ENCODE results near the gene RNMT. TPM values are rescaled to one million over a fixed set of nuclear protein-coding genes. Genes with fewer than 3 reads are reported as not detected.

RNMT gene
- total RNA-seq, 1 experiment from 2014 or later, result 48.8 TPM

- POLR2A ChIA-PET (ENCODE audit: unreplicated experiment), result interaction anchor here (0.7 kb wide), 1 partner anchor 730 kb away, joined by 3 read pairs; the partner anchor contains the start of gene CEP192
- intact Hi-C loops (cut with micrococcal nuclease; ENCODE audit: unreplicated experiment), result no loop called here
- Histone ChIP-seq H3K27ac (no peak overlapping the region), H3K27me3 (ENCODE audit: insufficient read depth, low read depth) (no peaks in the 10 kb centered on the region), H3K79me2 (ENCODE audit: low read depth) (peaks cover 100% of the 10 kb centered on the region), H3K9me3 (ENCODE audit: insufficient read depth, low read depth) (no peaks in the 10 kb centered on the region), H3K4me2 (no peak overlapping the region), H2AFZ (no peak overlapping the region), H3K4me1 (replicated peaks; ENCODE audit: insufficient read depth) (peaks cover 14% of the 10 kb centered on the region), H3K9me2 (ENCODE audit: insufficient read depth) (no peaks in the 10 kb centered on the region), H4K20me1 (ENCODE audit: insufficient read depth) (no peaks in the 10 kb centered on the region; the same call in 1 of the 2 replicates), H3F3A (ENCODE audit: insufficient read depth, low read depth) (no peaks in the 10 kb centered on the region), H3K4me3 (no peak overlapping the region), H3K36me3 (ENCODE audit: low read depth) (peaks cover 9% of the 10 kb centered on the region; the same call in 1 of the 2 replicates)
- DNase-seq, result no peak
- CTCF ChIA-PET, result interaction anchor here (0.7 kb wide), 1 partner anchor 42 kb away, joined by 4 read pairs; no protein-coding TSS in a partner anchor
- TF ChIP-seq EZH2 (IDR thresholded peaks at IDR 0.05; ENCODE audit: low read depth), result no peak
- BruUV-seq (replicated peaks), result no TSS peak
These were observed 5.6 kb upstream of the RNMT start for GRCh38 chr18:13720847-13721246.

- Histone ChIP-seq H3K27me3 (ENCODE audit: insufficient read depth, low read depth) (no peaks in the 10 kb centered on the region), H3K4me2 (peak overlapping the region; percentile 85), H3K36me3 (ENCODE audit: low read depth) (0 out of 2 replicates have a peak, but pooled peaks cover 8% of the 10 kb centered on the region), H3K27ac (peak overlapping the region; percentile 82), H3K79me2 (ENCODE audit: low read depth) (peaks cover 97% of the 10 kb centered on the region), H3F3A (ENCODE audit: insufficient read depth, low read depth) (no peaks in the 10 kb centered on the region), H3K9me3 (ENCODE audit: insufficient read depth, low read depth) (no peaks in the 10 kb centered on the region), H3K4me1 (replicated peaks; ENCODE audit: insufficient read depth) (peaks cover 19% of the 10 kb centered on the region), H2AFZ (peak overlapping the region; percentile 92), H3K4me3 (peak overlapping the region; percentile 97), H3K9me2 (ENCODE audit: insufficient read depth) (no peaks in the 10 kb centered on the region), H4K20me1 (ENCODE audit: insufficient read depth) (peaks cover 9% of the 10 kb centered on the region)
- BruUV-seq (replicated peaks), result TSS peak; percentile 44
- intact Hi-C loops (cut with micrococcal nuclease; ENCODE audit: unreplicated experiment), result loop anchor here (1.0 to 5.0 kb wide), 3 partner anchors 15 to 75 kb away; no protein-coding TSS in a partner anchor
- POLR2A ChIA-PET (ENCODE audit: unreplicated experiment), result interaction anchor here (0.6 to 0.7 kb wide), 4 partner anchors 87 to 821 kb away, joined by 3 to 13 read pairs (median 5); no protein-coding TSS in a partner anchor
- peak; percentile 3 to 33 for DNase-seq
- CTCF ChIA-PET, result interaction anchor here (0.6 to 1.6 kb wide), 3 partner anchors 72 to 746 kb away, joined by 3 to 8 read pairs (median 6); no protein-coding TSS in a partner anchor
- TF ChIP-seq CTCF (conservative IDR thresholded peaks at IDR 0.05) (no peak), EZH2 (IDR thresholded peaks at IDR 0.05; ENCODE audit: low read depth) (no peak)
These were observed 774 bp upstream of the RNMT start for GRCh38 chr18:13725566-13726231.

DNA sequence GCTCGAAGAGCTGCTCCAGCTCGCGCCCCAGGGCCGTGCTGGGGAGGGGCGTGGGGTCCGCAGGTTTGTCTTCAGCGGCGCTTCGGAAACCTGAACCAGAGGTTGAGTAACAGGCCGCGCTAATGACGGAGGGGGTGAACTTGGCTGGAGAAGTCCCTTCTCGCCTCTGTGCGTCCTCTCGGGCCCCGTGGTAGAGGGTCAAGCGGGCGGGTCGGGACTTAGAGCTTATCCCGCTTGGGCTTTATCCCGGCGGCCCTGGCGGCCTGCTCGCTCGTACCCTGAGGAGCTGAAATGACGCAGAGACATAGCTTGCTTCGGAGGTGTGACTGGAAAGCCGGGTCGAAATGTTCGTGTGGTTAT is 479 bp downstream of the RNMT start:
- Histone ChIP-seq H3K9me2 (ENCODE audit: insufficient read depth) (no peaks in the 10 kb centered on the region), H3K79me2 (ENCODE audit: low read depth) (peaks cover 95% of the 10 kb centered on the region), H3K4me1 (replicated peaks; ENCODE audit: insufficient read depth) (peaks cover 19% of the 10 kb centered on the region), H2AFZ (peak overlapping the region; percentile 92), H3K4me3 (peak overlapping the region; percentile 97), H3K27me3 (ENCODE audit: insufficient read depth, low read depth) (no peaks in the 10 kb centered on the region), H4K20me1 (ENCODE audit: insufficient read depth) (peaks cover 18% of the 10 kb centered on the region), H3K36me3 (ENCODE audit: low read depth) (0 out of 2 replicates have a peak, but pooled peaks cover 15% of the 10 kb centered on the region), H3F3A (ENCODE audit: insufficient read depth, low read depth) (no peaks in the 10 kb centered on the region), H3K4me2 (peak overlapping the region; percentile 85), H3K9me3 (ENCODE audit: insufficient read depth, low read depth) (no peaks in the 10 kb centered on the region), H3K27ac (peak overlapping the region; percentile 82)
- no peak for TF ChIP-seq CTCF (conservative IDR thresholded peaks at IDR 0.05)
- no peak for TF ChIP-seq EZH2 (IDR thresholded peaks at IDR 0.05; ENCODE audit: low read depth)
- POLR2A ChIA-PET (ENCODE audit: unreplicated experiment), result interaction anchor here (0.7 kb wide), 1 partner anchor 344 kb away, joined by 5 read pairs; no protein-coding TSS in a partner anchor
- CTCF ChIA-PET, result interaction anchor here (1.6 kb wide), 1 partner anchor 71 kb away, joined by 3 read pairs; no protein-coding TSS in a partner anchor
- BruUV-seq (replicated peaks), result TSS peak; percentile 45
- peak; percentile 37 to 51 for DNase-seq
- intact Hi-C loops (cut with micrococcal nuclease; ENCODE audit: unreplicated experiment), result loop anchor here (1.0 to 5.0 kb wide), 3 partner anchors 17 to 74 kb away; no protein-coding TSS in a partner anchor
